HepG2 (cell line): Measurements from ENCODE around the gene PEX10. TPM values are rescaled to one million over a fixed set of nuclear protein-coding genes. Genes with fewer than 3 reads are reported as not detected.

Experiments
- ATAC-seq: fragments of 200-7000 bp; cut with Tn5 transposase; 3 replicates; pipeline ENCODE4 v1.9.1; 2020; ENCODE audit warnings: mild to moderate bottlenecking, moderate library complexity
- BruUV-seq: library from RNA; stranded (reverse); fragments of 400-500 nt; replicated peaks from 2 replicates; lab custom pipeline; 2021; lab: Mats Ljungman, UMichigan
- CTCF ChIA-PET: fragments of 300-600 bp; formaldehyde crosslinking; extraction: SDS; loops from one replicate; lab custom pipeline; 2021; ENCODE audit warnings: low total read pairs, inconsistent platforms, low intra/inter-chr PET ratio; lab: Yijun Ruan, JAX
- POLR2A ChIA-PET: fragments of 350-600 bp; sonication (Branson Sonifier 250); formaldehyde crosslinking; loops from one replicate; lab custom pipeline; 2020; ENCODE audit warnings: antibody characterized with exemption, inconsistent platforms; lab: Yijun Ruan, JAX
- DNase-seq: peaks from one replicate; pipeline ENCODE4 v3.0.0-alpha.2; 2015; ENCODE audit warnings: low spot score
- FAIRE-seq: peaks from 3 replicates; lab custom pipeline; 2011; peaks lifted over from hg19 to GRCh38; lab: Jason Lieb, UNC
- H2AFZ ChIP-seq: one replicate; pipeline ENCODE4 v1.6.1; 2011; ENCODE audit warnings: low read length, inconsistent platforms
- H3K27ac ChIP-seq: fragments of 300-600 bp; 3 replicates; pipeline ENCODE4 v1.8.0; 2011; ENCODE audit warnings: mixed run types, mild to moderate bottlenecking, mixed read lengths, low read length, inconsistent platforms; ENCODE audit not compliant: insufficient read depth; ENCODE audit errors: extremely low read length
- H3K27me3 ChIP-seq, 2 experiments: fragments of 200-600 bp in 1 of 2; 2 replicates in 1 of 2; 3 replicates in 1 of 2; pipeline versions ENCODE4 v1.6.0 to v1.8.0; 2011; ENCODE audit warnings: low read length in 2 of 2, mild to moderate bottlenecking in 2 of 2, moderate library complexity in 2 of 2, inconsistent platforms in 1 of 2; ENCODE audit not compliant: insufficient read depth in 2 of 2, control insufficient read depth in 1 of 2
- H3K36me3 ChIP-seq, 2 experiments: fragments of 200-600 bp in 1 of 2; replicated peaks in 1 of 2; 2 replicates in 1 of 2; 3 replicates in 1 of 2; pipeline versions ENCODE4 v1.5.1 to v1.8.0; 2011; ENCODE audit warnings: low read length in 2 of 2, inconsistent platforms in 1 of 2; ENCODE audit not compliant: insufficient read depth in 2 of 2, control insufficient read depth in 1 of 2
- H3K4me1 ChIP-seq: 2 replicates; pipeline ENCODE4 v1.5.1; 2012; ENCODE audit warnings: low read length, inconsistent platforms; ENCODE audit not compliant: insufficient read depth
- H3K4me2 ChIP-seq: 2 replicates; pipeline ENCODE4 v1.6.0; 2011; ENCODE audit warnings: low read depth, low read length, inconsistent platforms
- H3K4me3 ChIP-seq, 3 experiments: fragments of 200-600 bp in 1 of 3; sonication (generic), shearing (Covaris generic) in 1 of 3; replicated peaks in 1 of 3; 2 replicates each; pipeline ENCODE4 v1.5.1; 2011 to 2016; ENCODE audit warnings: low read length in 3 of 3, inconsistent platforms in 2 of 3, low read depth in 2 of 3, mild to moderate bottlenecking in 2 of 3, control low read depth in 1 of 3, mixed read lengths in 1 of 3; ENCODE audit not compliant: insufficient read depth in 1 of 3
- H3K79me2 ChIP-seq: one replicate; pipeline ENCODE4 v1.6.1; 2011; ENCODE audit warnings: low read length, inconsistent platforms; ENCODE audit not compliant: insufficient read depth
- H3K9ac ChIP-seq: 2 replicates; pipeline ENCODE4 v1.6.0; 2011; ENCODE audit warnings: mild to moderate bottlenecking, low read depth, low read length, inconsistent platforms; ENCODE audit not compliant: insufficient read depth
- H3K9me3 ChIP-seq: 2 replicates; pipeline ENCODE4 v1.5.1; 2012; ENCODE audit warnings: mild to moderate bottlenecking, low read length
- H4K20me1 ChIP-seq: 2 replicates; pipeline ENCODE4 v1.6.0; 2011; ENCODE audit warnings: inconsistent platforms, mild to moderate bottlenecking, low read length, moderate library complexity; ENCODE audit not compliant: insufficient read depth
- TOPORS ChIP-seq: sonication (generic); formaldehyde crosslinking; IDR thresholded peaks from 2 replicates; pipeline ENCODE4 v1.8.0; 2023; ENCODE audit warnings: mild to moderate bottlenecking, missing genetic modification reagents
- WGBS: methylation state at CpG from one replicate; pipeline ENCODE4 v1.1.6; 2017; ENCODE audit warnings: low lambda C conversion rate; 5-methylcytosine and 5-hydroxymethylcytosine counted together
- in situ Hi-C: cut with HindIII; loops from 2 replicates; pipeline ENCODE4 v1.10.0; 2017; ENCODE audit warnings: low pct_unique_long_range_greater_than_20kb; ENCODE audit not compliant: extremely low pct_ligation_motif_present
- intact Hi-C: fragments of 100-400 bp; cut with micrococcal nuclease; formaldehyde crosslinking; loops from one replicate; pipeline ENCODE4 v1.10.0; 2022; ENCODE audit not compliant: unreplicated experiment
- polyA plus RNA-seq, 8 experiments: library from polyadenylated mRNA; depleted of rRNA in 3 of 8; stranded (reverse) in 7 of 8; unstranded in 1 of 8; fragments of >200 nt; fragmentation: Illumina TruSeq in 4 of 8; extraction: Trizol in 4 of 8; gene quantifications; 2 replicates each; pipeline versions ENCODE4 v1.2.1 to v1.2.3, GENCODE V29; 2011 to 2016; ENCODE audit warnings: low read depth in 4 of 8, missing spikeins in 1 of 8, mixed read lengths in 1 of 8; ENCODE audit not compliant: insufficient read depth in 1 of 8
- total RNA-seq, 5 experiments: library from RNA; depleted of rRNA; stranded (reverse); fragments of >200 nt; fragmentation: Illumina TruSeq; extraction: Trizol; gene quantifications; 2 replicates each; pipeline ENCODE4 v1.2.3, GENCODE V29; 2016; ENCODE audit warnings: low read depth in 1 of 5
- TF ChIP-seq, protein P1 (sequence below): sonication (generic); formaldehyde crosslinking; IDR thresholded peaks from 2 replicates; pipeline ENCODE4 v1.5.0; 2020; ENCODE audit warnings: missing genetic modification reagents
- TF ChIP-seq, protein P2 (sequence below): IDR thresholded peaks from 2 replicates; pipeline ENCODE4 v1.6.1; 2016; ENCODE audit warnings: missing compliant biosample characterization, missing genetic modification reagents, borderline replicate concordance
- TF ChIP-seq, protein P3 (sequence below): IDR thresholded peaks from 2 replicates; pipeline ENCODE4 v1.6.1; 2016; ENCODE audit warnings: missing biosample characterization, missing genetic modification reagents, low read depth

Gene PEX10
- total and polyA plus RNA-seq, 2 of the 13 experiments (the other 11 are each of a cell fraction or from before 2014, with no cell fraction given) = 16.1 to 39.6 TPM

DNA sequence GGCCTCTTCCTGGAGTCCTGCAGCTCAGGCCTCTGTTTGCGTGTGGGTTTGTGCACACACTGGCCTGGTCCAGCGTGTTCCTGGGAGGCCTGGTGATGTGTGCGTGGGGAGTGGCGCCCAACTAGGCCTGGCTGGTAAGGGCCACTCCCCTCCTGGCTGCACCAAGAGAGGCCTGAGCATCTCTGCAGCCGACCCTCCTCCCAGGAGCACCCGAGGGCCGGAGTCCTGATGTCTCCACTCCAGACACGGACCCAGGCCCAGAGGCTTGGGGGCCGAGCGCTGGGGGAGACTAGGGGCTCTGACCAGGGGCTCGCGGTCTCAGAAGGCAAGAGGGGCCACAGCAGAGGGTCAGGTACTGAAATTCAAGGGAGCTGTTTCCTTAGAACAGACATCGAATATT, 54.3 kb downstream of the PEX10 start:
- no peak overlapping the region for H3K4me2 ChIP-seq

More for the DNA sequence above, 54.3 kb downstream of the PEX10 start:
- ATAC-seq (no peak), DNase-seq (no peak), FAIRE-seq (no peak)
- no peak overlapping the region for H3K4me3 ChIP-seq
- H3K9me3 ChIP-seq = no peaks in the 10 kb centered on the region
- no peak overlapping the region for H3K9ac ChIP-seq
- H3K27me3 ChIP-seq = no peaks in the 10 kb centered on the region; a peak in 1 of 5 replicates
- CTCF ChIA-PET = no interaction called here
- intact Hi-C loops = no loop called here
- H3K36me3 ChIP-seq = no peaks in the 10 kb centered on the region
- no peak overlapping the region for H3K27ac ChIP-seq
- in situ Hi-C loops = no loop called here
- no peak overlapping the region for H2AFZ ChIP-seq
- no peaks in the 10 kb centered on the region for H3K79me2 ChIP-seq
- 86% methylated on average over 5 of the region's 13 CpGs for WGBS
- no peaks in the 10 kb centered on the region for H3K4me1 ChIP-seq
- no peaks in the 10 kb centered on the region for H4K20me1 ChIP-seq
- POLR2A ChIA-PET = no interaction called here
- TF ChIP-seq, protein P1, sequence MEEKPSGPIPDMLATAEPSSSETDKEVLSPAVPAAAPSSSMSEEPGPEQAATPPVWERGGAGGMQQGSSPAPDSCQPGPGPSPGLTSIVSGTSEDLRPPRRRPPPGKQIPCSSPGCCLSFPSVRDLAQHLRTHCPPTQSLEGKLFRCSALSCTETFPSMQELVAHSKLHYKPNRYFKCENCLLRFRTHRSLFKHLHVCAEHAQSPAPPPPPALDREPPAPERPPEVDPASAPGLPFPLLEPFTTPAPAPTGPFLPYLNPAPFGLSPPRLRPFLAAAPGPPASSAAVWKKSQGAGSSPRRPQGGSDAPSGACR (CRISPR knock-in tag) = no peak
- no peak for TF ChIP-seq TOPORS (CRISPR knock-in tag)
- TF ChIP-seq, protein P2, sequence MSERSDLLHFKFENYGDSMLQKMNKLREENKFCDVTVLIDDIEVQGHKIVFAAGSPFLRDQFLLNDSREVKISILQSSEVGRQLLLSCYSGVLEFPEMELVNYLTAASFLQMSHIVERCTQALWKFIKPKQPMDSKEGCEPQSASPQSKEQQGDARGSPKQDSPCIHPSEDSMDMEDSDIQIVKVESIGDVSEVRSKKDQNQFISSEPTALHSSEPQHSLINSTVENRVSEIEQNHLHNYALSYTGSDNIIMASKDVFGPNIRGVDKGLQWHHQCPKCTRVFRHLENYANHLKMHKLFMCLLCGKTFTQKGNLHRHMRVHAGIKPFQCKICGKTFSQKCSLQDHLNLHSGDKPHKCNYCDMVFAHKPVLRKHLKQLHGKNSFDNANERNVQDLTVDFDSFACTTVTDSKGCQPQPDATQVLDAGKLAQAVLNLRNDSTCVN = no peak
- TF ChIP-seq, protein P3, sequence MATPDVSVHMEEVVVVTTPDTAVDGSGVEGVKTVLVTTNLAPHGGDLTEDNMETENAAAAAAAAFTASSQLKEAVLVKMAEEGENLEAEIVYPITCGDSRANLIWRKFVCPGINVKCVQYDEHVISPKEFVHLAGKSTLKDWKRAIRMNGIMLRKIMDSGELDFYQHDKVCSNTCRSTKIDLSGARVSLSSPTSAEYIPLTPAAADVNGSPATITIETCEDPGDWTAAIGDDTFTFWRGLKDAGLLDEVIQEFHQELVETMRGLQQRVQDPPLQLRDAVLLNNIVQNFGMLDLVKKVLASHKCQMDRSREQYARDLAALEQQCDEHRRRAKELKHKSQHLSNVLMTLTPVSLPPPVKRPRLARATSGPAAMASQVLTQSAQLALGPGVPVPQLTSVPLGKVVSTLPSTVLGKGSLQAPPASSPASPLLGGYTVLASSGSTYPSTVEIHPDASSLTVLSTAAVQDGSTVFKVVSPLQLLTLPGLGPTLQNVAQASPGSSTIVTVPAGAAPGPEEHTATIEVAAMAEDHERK = no peak
- no TSS peak for BruUV-seq
